ENCODE data around the gene SMCO2.
A peak's percentile ranks its signal among the peaks of the same experiment; 100 is the strongest.

Gene SMCO2

GRCh38 chr12:27453421-27453820, 6.9 kb downstream of the SMCO2 start:
- H3K27ac ChIP-seq (ENCODE audit: low read depth, low read length, severe bottlenecking): no peak overlapping the region
- no peak overlapping the region for H3K4me3 ChIP-seq (ENCODE audit: extremely low read depth, insufficient read depth, low read length, poor library complexity, severe bottlenecking)
- H3K9me3 ChIP-seq (ENCODE audit: control insufficient read depth, low read length): no peaks in the 10 kb centered on the region
- H3K36me3 ChIP-seq (ENCODE audit: control insufficient read depth, insufficient read depth, low read length): no peaks in the 10 kb centered on the region
- H3K4me1 ChIP-seq (ENCODE audit: control insufficient read depth, insufficient read depth, low read length, poor library complexity, severe bottlenecking): no peaks in the 10 kb centered on the region
- WGBS, 2 experiments (ENCODE audit: insufficient coverage in 2 of 2): 100% methylated on average over 1 to 2 of the region's 2 CpGs

- 94 to 100% methylated on average over 2 of the region's 3 CpGs for WGBS, 2 experiments (ENCODE audit: insufficient coverage in 2 of 2)
- peaks cover 5% of the 10 kb centered on the region for H3K4me1 ChIP-seq (ENCODE audit: control insufficient read depth, insufficient read depth, low read length, poor library complexity, severe bottlenecking)
- no peaks in the 10 kb centered on the region for H3K9me3 ChIP-seq (ENCODE audit: control insufficient read depth, low read length)
- no peak overlapping the region for H3K27ac ChIP-seq (ENCODE audit: low read depth, low read length, severe bottlenecking)
- no peaks in the 10 kb centered on the region for H3K36me3 ChIP-seq (ENCODE audit: control insufficient read depth, insufficient read depth, low read length)
- H3K4me3 ChIP-seq (ENCODE audit: extremely low read depth, insufficient read depth, low read length, poor library complexity, severe bottlenecking): no peak overlapping the region
Observed at GRCh38 chr12:27455589-27455988, 9.1 kb downstream of the SMCO2 start.

DNA sequence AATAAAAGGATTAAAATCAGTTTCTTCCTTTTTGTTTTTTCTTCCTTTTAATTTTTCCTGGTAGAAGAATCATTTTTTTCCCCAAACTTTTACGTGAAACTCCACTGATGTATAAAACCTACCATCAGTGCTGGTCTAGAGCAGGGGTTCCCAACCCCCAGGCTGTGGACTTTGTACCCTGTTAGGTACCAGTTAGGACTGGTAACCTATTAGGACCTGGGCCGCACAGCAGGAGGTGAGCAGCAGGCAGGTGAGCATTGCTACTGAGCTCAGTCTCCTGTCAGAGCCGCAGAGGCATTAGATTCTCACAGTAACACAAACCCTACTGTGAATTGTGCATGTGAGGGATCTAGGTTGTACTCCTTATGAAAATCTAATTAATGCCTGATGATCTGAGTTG, 10.1 kb downstream of the SMCO2 start:
- peaks cover 9% of the 10 kb centered on the region for H3K4me1 ChIP-seq (ENCODE audit: control insufficient read depth, insufficient read depth, low read length, poor library complexity, severe bottlenecking)

GRCh38 chr12:27460471-27460978, 14.0 kb downstream of the SMCO2 start:
- Histone ChIP-seq H3K4me1 (ENCODE audit: control insufficient read depth, insufficient read depth, low read length, poor library complexity, severe bottlenecking) (peaks cover 9% of the 10 kb centered on the region), H3K4me3 (ENCODE audit: extremely low read depth, insufficient read depth, low read length, poor library complexity, severe bottlenecking) (no peak overlapping the region), H3K27ac (ENCODE audit: low read depth, low read length, severe bottlenecking) (no peak overlapping the region), H3K9me3 (ENCODE audit: control insufficient read depth, low read length) (no peaks in the 10 kb centered on the region), H3K36me3 (ENCODE audit: control insufficient read depth, insufficient read depth, low read length) (no peaks in the 10 kb centered on the region)
- WGBS, 2 experiments (ENCODE audit: insufficient coverage in 2 of 2): 81 to 89% methylated on average over 5 of the region's 7 CpGs

More for the DNA sequence above, 10.1 kb downstream of the SMCO2 start:
- Histone ChIP-seq H3K9me3 (ENCODE audit: control insufficient read depth, low read length) (no peaks in the 10 kb centered on the region), H3K27ac (ENCODE audit: low read depth, low read length, severe bottlenecking) (no peak overlapping the region), H3K4me3 (ENCODE audit: extremely low read depth, insufficient read depth, low read length, poor library complexity, severe bottlenecking) (no peak overlapping the region), H3K36me3 (ENCODE audit: control insufficient read depth, insufficient read depth, low read length) (no peaks in the 10 kb centered on the region)
- 83 to 100% methylated on average over 1 of the region's 3 CpGs for WGBS, 2 experiments (ENCODE audit: insufficient coverage in 2 of 2)

- Histone ChIP-seq H3K4me3 (ENCODE audit: extremely low read depth, insufficient read depth, low read length, poor library complexity, severe bottlenecking) (no peak overlapping the region), H3K9me3 (ENCODE audit: control insufficient read depth, low read length) (no peaks in the 10 kb centered on the region), H3K36me3 (ENCODE audit: control insufficient read depth, insufficient read depth, low read length) (no peaks in the 10 kb centered on the region), H3K27ac (ENCODE audit: low read depth, low read length, severe bottlenecking) (no peak overlapping the region), H3K4me1 (ENCODE audit: control insufficient read depth, insufficient read depth, low read length, poor library complexity, severe bottlenecking) (peaks cover 9% of the 10 kb centered on the region)
- 86 to 88% methylated on average over 8 of the region's 9 CpGs for WGBS, 2 experiments (ENCODE audit: insufficient coverage in 2 of 2)
Observed at GRCh38 chr12:27462151-27462694, 15.7 kb downstream of the SMCO2 start.

- Histone ChIP-seq H3K9me3 (ENCODE audit: control insufficient read depth, low read length) (no peaks in the 10 kb centered on the region), H3K27ac (ENCODE audit: low read depth, low read length, severe bottlenecking) (no peak overlapping the region), H3K36me3 (ENCODE audit: control insufficient read depth, insufficient read depth, low read length) (no peaks in the 10 kb centered on the region), H3K4me1 (ENCODE audit: control insufficient read depth, insufficient read depth, low read length, poor library complexity, severe bottlenecking) (peaks cover 9% of the 10 kb centered on the region), H3K4me3 (ENCODE audit: extremely low read depth, insufficient read depth, low read length, poor library complexity, severe bottlenecking) (no peak overlapping the region)
- 96 to 98% methylated on average over 4 to 7 of the region's 8 CpGs for WGBS, 2 experiments (ENCODE audit: insufficient coverage in 2 of 2)
Observed at GRCh38 chr12:27462851-27463250, 16.3 kb downstream of the SMCO2 start.

DNA sequence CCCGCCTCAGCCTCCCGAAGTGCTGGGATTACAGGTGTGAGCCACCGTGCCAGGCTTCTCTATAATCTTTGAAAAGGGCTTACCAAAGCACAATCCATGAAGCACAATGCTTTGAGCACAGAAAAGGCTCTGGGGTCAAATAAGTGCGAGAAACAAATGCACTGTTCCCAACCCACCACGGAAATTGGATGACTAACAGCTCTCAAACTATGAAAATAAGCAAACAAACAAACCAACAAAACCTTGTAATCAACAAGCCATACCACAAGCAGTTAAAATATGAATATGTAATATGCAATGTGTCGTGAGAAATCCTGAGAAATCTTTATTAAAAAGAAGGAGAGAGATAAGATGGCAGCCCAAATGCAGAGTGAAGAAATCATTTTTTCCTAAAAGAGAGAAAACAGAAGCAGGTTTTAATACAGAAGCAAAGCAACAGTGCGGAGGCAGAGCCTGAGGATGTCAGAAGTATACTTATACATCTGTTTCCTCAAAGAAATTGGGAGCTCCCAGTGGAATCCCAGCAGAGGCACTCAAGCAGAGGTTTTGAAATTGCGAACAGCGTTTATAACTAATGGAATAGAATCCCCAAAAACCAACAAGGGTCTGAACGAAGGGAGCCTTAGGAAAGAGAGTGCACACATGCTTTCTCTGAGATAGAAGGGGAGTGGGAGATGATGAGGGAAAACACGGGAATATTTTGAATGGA, 17.1 kb downstream of the SMCO2 start:
- 83 to 90% methylated on average over 7 to 8 of the region's 11 CpGs for WGBS, 2 experiments (ENCODE audit: insufficient coverage in 2 of 2)
- no peaks in the 10 kb centered on the region for H3K36me3 ChIP-seq (ENCODE audit: control insufficient read depth, insufficient read depth, low read length)
- no peak overlapping the region for H3K4me3 ChIP-seq (ENCODE audit: extremely low read depth, insufficient read depth, low read length, poor library complexity, severe bottlenecking)
- H3K4me1 ChIP-seq (ENCODE audit: control insufficient read depth, insufficient read depth, low read length, poor library complexity, severe bottlenecking): peaks cover 9% of the 10 kb centered on the region
- H3K27ac ChIP-seq (ENCODE audit: low read depth, low read length, severe bottlenecking): peak overlapping the region; percentile 45
- H3K9me3 ChIP-seq (ENCODE audit: control insufficient read depth, low read length): no peaks in the 10 kb centered on the region

DNA sequence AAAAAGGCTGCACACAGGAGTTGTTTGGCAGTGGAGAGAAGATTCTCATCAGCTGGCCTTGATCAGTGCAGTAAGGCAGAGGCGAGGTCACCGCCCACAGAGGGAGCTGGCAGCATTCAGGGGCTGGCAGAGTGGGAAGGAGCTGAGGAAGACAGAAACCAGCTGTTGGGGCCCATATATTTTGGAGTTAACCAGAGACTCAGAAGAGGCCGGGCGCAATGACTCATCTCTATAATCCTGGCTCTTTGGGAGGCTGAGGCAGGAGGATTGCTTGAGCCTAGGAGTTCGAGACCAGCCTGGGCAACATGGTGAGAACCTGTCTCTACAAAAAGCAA, 17.7 kb downstream of the SMCO2 start:
- Histone ChIP-seq H3K4me3 (ENCODE audit: extremely low read depth, insufficient read depth, low read length, poor library complexity, severe bottlenecking) (no peak overlapping the region), H3K36me3 (ENCODE audit: control insufficient read depth, insufficient read depth, low read length) (no peaks in the 10 kb centered on the region), H3K9me3 (ENCODE audit: control insufficient read depth, low read length) (no peaks in the 10 kb centered on the region), H3K4me1 (ENCODE audit: control insufficient read depth, insufficient read depth, low read length, poor library complexity, severe bottlenecking) (peaks cover 9% of the 10 kb centered on the region), H3K27ac (ENCODE audit: low read depth, low read length, severe bottlenecking) (no peak overlapping the region)
- WGBS, 2 experiments (ENCODE audit: insufficient coverage in 2 of 2): 86 to 100% methylated on average over 5 of the region's 5 CpGs

GRCh38 chr12:27467641-27468040, 21.1 kb downstream of the SMCO2 start:
- Histone ChIP-seq H3K27ac (ENCODE audit: low read depth, low read length, severe bottlenecking) (no peak overlapping the region), H3K36me3 (ENCODE audit: control insufficient read depth, insufficient read depth, low read length) (no peaks in the 10 kb centered on the region), H3K4me3 (ENCODE audit: extremely low read depth, insufficient read depth, low read length, poor library complexity, severe bottlenecking) (no peak overlapping the region), H3K4me1 (ENCODE audit: control insufficient read depth, insufficient read depth, low read length, poor library complexity, severe bottlenecking) (no peaks in the 10 kb centered on the region), H3K9me3 (ENCODE audit: control insufficient read depth, low read length) (no peaks in the 10 kb centered on the region)
- WGBS, 2 experiments (ENCODE audit: insufficient coverage in 2 of 2): no CpG with 5 or more reads among the region's 3 CpGs

- Histone ChIP-seq H3K9me3 (ENCODE audit: control insufficient read depth, low read length) (no peaks in the 10 kb centered on the region), H3K4me1 (ENCODE audit: control insufficient read depth, insufficient read depth, low read length, poor library complexity, severe bottlenecking) (no peaks in the 10 kb centered on the region), H3K4me3 (ENCODE audit: extremely low read depth, insufficient read depth, low read length, poor library complexity, severe bottlenecking) (no peak overlapping the region), H3K27ac (ENCODE audit: low read depth, low read length, severe bottlenecking) (no peak overlapping the region), H3K36me3 (ENCODE audit: control insufficient read depth, insufficient read depth, low read length) (no peaks in the 10 kb centered on the region)
- 100% methylated on average over 1 to 2 of the region's 2 CpGs for WGBS, 2 experiments (ENCODE audit: insufficient coverage in 2 of 2)
Observed at GRCh38 chr12:27468241-27468640, 21.7 kb downstream of the SMCO2 start.

DNA sequence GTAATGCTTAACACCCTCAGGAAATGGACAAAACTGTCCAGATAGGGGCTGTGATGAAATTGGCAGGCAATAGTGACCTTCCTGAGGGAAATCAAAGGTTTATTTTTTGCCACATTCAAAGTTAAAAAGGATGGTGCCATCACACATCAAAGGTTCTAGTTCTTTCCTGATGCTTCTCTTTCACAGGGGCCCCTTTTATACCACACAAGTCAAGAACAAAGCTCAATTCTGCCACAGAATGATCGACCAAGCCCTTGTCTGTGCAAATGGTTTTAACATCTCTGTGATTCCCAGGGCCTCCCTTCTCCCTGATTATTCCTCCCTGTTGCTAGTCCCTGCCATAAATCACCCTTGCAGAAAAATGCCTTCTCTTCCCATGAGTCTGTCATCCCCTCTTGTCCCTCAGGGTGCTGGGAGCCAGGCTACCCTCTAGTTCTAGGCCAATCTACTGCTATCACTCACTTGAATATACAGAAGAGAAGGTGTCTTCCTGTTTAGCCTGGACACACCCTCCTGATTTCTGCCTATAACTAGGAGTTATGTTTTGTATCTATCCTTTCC, 22.7 kb downstream of the SMCO2 start:
- Histone ChIP-seq H3K4me1 (ENCODE audit: control insufficient read depth, insufficient read depth, low read length, poor library complexity, severe bottlenecking) (no peaks in the 10 kb centered on the region), H3K27ac (ENCODE audit: low read depth, low read length, severe bottlenecking) (no peak overlapping the region), H3K4me3 (ENCODE audit: extremely low read depth, insufficient read depth, low read length, poor library complexity, severe bottlenecking) (no peak overlapping the region), H3K36me3 (ENCODE audit: control insufficient read depth, insufficient read depth, low read length) (no peaks in the 10 kb centered on the region), H3K9me3 (ENCODE audit: control insufficient read depth, low read length) (no peaks in the 10 kb centered on the region)
- 75 to 82% methylated on average over 1 of the region's 1 CpG for WGBS, 2 experiments (ENCODE audit: insufficient coverage in 2 of 2)
